Keratinocyte (primary cell): Measurements from ENCODE around the gene GRIK2.

Experiments used
- CTCF ChIP-seq, 3 experiments: IDR thresholded peaks in 1 of 3; conservative IDR thresholded peaks in 1 of 3; optimal IDR thresholded peaks in 1 of 3; 2 replicates in 2 of 3; 3 replicates in 1 of 3; pipeline versions ENCODE3 to v1.5.1; 2011; ENCODE audit warnings: low read length in 3 of 3, mild to moderate bottlenecking in 3 of 3, moderate library complexity in 2 of 3, control low read depth in 1 of 3, inconsistent platforms in 1 of 3; ENCODE audit not compliant: insufficient read depth in 2 of 3; ENCODE audit errors: extremely low read depth in 1 of 3
- EZH2 ChIP-seq: IDR thresholded peaks from one replicate; pipeline ENCODE4 v1.6.1; 2012; ENCODE audit warnings: inconsistent platforms, mild to moderate bottlenecking, low read length, moderate library complexity

DNA sequence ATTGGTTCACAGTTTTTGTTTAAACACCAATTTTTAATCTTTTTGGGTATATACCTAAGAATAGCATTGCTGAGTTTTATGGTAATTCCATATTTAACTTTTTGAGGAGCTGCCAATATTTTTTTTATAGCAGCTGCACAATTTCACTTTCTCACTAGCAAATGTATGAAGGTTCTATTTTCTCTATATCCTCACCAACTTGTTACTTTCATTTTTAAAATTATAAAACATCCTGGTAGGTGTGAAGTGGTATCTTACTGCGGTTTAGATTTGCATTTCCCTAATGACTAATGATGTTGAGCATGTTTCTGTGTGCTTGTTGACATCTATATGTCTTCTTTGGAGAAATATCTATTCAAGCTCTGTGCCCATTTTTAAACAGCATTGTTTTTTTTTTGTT is 452.1 kb downstream of the GRIK2 start:
- no peak for TF ChIP-seq CTCF (optimal IDR thresholded peaks at IDR 0.05 in 1 of 3, IDR thresholded peaks at IDR 0.05 in 1 of 3, conservative IDR thresholded peaks at IDR 0.05 in 1 of 3; ENCODE audit: extremely low read depth in 1 of 3, insufficient read depth in 2 of 3, low read length in 3 of 3)
- TF ChIP-seq EZH2: no peak
